ENCODE results near the gene CLNK. TPM values are rescaled to one million over a fixed set of nuclear protein-coding genes. Genes with fewer than 3 reads are reported as not detected.

CLNK gene
- total RNA-seq, 4 donors from 2014 or later = 0.19 TPM; not detected in 3

DNA sequence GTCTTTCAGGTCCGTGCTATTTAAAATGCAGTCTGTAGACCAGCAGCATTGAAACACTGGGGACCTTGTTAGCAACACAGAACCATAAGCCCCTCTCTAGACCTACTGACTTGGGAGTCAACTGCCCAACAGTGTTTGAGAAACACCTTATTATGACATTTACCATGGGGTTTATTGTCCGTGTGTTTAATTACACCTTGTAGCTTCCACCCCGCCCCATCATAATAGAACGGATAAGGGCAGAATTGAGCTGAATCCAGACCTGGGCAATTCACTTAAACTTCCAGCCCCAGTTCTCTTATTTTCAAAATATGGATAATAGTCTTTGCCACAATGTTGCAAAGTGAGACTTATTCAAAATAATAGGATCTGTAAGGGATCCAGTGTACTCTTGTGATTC lies 30.6 kb upstream of the CLNK start:
- H3K9me3 ChIP-seq = no peaks in the 10 kb centered on the region
- TF ChIP-seq, protein P1, sequence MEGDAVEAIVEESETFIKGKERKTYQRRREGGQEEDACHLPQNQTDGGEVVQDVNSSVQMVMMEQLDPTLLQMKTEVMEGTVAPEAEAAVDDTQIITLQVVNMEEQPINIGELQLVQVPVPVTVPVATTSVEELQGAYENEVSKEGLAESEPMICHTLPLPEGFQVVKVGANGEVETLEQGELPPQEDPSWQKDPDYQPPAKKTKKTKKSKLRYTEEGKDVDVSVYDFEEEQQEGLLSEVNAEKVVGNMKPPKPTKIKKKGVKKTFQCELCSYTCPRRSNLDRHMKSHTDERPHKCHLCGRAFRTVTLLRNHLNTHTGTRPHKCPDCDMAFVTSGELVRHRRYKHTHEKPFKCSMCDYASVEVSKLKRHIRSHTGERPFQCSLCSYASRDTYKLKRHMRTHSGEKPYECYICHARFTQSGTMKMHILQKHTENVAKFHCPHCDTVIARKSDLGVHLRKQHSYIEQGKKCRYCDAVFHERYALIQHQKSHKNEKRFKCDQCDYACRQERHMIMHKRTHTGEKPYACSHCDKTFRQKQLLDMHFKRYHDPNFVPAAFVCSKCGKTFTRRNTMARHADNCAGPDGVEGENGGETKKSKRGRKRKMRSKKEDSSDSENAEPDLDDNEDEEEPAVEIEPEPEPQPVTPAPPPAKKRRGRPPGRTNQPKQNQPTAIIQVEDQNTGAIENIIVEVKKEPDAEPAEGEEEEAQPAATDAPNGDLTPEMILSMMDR (IDR thresholded peaks at IDR 0.05) = no peak
- no peak for TF ChIP-seq POLR2A (IDR thresholded peaks at IDR 0.05)
- peaks cover 0 to 8% (median 0%) of the 10 kb centered on the region in 4 donors for H3K27me3 ChIP-seq
- H3K36me3 ChIP-seq = no peaks in the 10 kb centered on the region
- no peak for DNase-seq
- no peak overlapping the region for H3K27ac ChIP-seq
- 79 to 95% methylated on average over 3 to 4 of the region's 4 CpGs for WGBS, 2 donors
- H3K4me1 ChIP-seq = no peaks in the 10 kb centered on the region
- intact Hi-C loops (cut with DNase I) = no loop called here
- H3K4me3 ChIP-seq = no peak overlapping the region

GRCh38 chr4:10713591-10713990 lies 29.0 kb upstream of the CLNK start:
- Histone ChIP-seq H3K9me3 (no peaks in the 10 kb centered on the region), H3K27me3 (peaks cover 0 to 8% (median 0%) of the 10 kb centered on the region in 4 donors), H3K27ac (no peak overlapping the region), H3K4me1 (no peaks in the 10 kb centered on the region), H3K36me3 (no peaks in the 10 kb centered on the region), H3K4me3 (no peak overlapping the region)
- WGBS, 2 donors = 45 to 53% methylated on average over 3 of the region's 3 CpGs
- no peak for TF ChIP-seq POLR2A (IDR thresholded peaks at IDR 0.05)
- TF ChIP-seq, protein P1 (IDR thresholded peaks at IDR 0.05) = no peak
- DNase-seq = no peak
- intact Hi-C loops (cut with DNase I) = no loop called here

- 18 to 31% methylated on average over 1 of the region's 1 CpG for WGBS, 2 donors
- DNase-seq = no peak
- TF ChIP-seq POLR2A (IDR thresholded peaks at IDR 0.05) = no peak
- TF ChIP-seq, protein P1 (IDR thresholded peaks at IDR 0.05) = no peak
- H3K4me1 ChIP-seq = no peaks in the 10 kb centered on the region
- H3K27me3 ChIP-seq = no peaks in the 10 kb centered on the region
- intact Hi-C loops (cut with DNase I) = no loop called here
- H3K9me3 ChIP-seq = no peaks in the 10 kb centered on the region
- H3K27ac ChIP-seq = no peak overlapping the region
- no peak overlapping the region for H3K4me3 ChIP-seq
- H3K36me3 ChIP-seq = no peaks in the 10 kb centered on the region
These were observed 21.7 kb upstream of the CLNK start for GRCh38 chr4:10706236-10706635.

DNA sequence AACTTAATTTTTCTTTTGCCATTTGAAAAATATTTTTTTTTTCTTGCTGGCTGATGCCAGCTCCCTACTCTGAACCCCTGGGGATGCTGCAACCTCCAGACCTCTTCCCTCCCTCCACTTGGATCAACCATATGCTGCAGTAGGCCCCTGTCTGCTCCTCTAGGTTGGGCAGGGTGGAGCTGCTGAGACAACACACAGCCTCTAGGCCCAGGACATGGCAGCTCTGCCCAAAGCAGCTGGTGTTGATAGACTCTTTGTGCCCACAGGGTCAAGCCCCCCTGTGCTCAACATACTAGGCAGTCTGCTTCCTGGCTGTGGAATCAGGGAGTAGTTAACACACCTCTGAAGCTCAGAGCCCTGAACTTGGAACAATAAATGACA lies 19.9 kb upstream of the CLNK start:
- no peak overlapping the region for H3K4me3 ChIP-seq
- no peaks in the 10 kb centered on the region for H3K27me3 ChIP-seq
- no peaks in the 10 kb centered on the region for H3K9me3 ChIP-seq
- intact Hi-C loops (cut with DNase I) = no loop called here
- no peak for DNase-seq
- no peaks in the 10 kb centered on the region for H3K4me1 ChIP-seq
- no peak for TF ChIP-seq POLR2A (IDR thresholded peaks at IDR 0.05)
- TF ChIP-seq, protein P1 (IDR thresholded peaks at IDR 0.05) = no peak
- no peaks in the 10 kb centered on the region for H3K36me3 ChIP-seq
- no peak overlapping the region for H3K27ac ChIP-seq

DNA sequence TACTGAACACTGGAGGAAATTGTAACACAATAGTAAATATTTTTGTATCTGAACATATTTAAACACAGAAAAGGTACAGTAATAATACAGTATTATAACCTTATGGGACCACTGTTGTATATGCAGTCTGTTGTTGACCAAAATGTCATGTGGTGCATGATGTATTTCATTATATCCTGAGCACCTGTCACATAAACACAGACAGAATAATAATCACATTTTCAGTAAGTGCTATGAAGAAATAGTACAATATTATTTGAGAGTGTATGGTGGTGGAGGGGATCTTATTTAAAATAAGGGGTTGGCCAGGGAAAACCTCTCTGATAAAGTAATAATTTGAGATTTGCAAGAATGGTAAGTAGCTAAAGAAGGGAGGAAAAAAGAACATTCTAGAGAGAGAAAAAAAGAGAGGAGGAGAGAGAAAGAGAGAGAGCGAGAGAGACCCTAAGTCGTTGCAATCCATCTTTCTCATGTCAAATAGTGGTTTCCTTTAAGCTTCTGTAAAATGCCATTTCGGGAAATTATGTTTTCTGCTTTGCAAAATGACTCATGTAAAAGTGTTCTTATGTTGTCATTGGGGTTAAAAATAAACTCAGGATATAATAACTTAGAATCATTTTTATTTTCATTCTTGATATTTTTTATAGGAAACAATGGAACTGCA lies 19.3 kb upstream of the CLNK start:
- Histone ChIP-seq H3K27me3 (no peaks in the 10 kb centered on the region), H3K4me1 (no peaks in the 10 kb centered on the region), H3K9me3 (no peaks in the 10 kb centered on the region), H3K4me3 (no peak overlapping the region), H3K27ac (no peak overlapping the region), H3K36me3 (no peaks in the 10 kb centered on the region)
- 41 to 53% methylated on average over 3 of the region's 3 CpGs for WGBS, 2 donors
- intact Hi-C loops (cut with DNase I) = no loop called here
- TF ChIP-seq, protein P1 (IDR thresholded peaks at IDR 0.05) = no peak
- TF ChIP-seq POLR2A (IDR thresholded peaks at IDR 0.05) = no peak
- DNase-seq = no peak

All from esophagus squamous epithelium (tissue), 5 donors.